Colonic mucosa (tissue), 4 donors: ENCODE results near the gene DCK. TPM values are rescaled to one million over a fixed set of nuclear protein-coding genes. Genes with fewer than 3 reads are reported as not detected.
"Not testable (repeated sequence)": the region's sequence is repeated elsewhere in the genome, so short reads cannot be mapped to it uniquely, and the experiment has no call there.

Source experiments
- DNase-seq: peaks from one replicate; pipeline ENCODE4 v3.0.0-alpha.2; 2020
- H3K27ac ChIP-seq: fragments of 200-600 bp; one replicate; pipeline ENCODE4 v1.8.0; 2021
- H3K27me3 ChIP-seq: fragments of 200-600 bp; one replicate; pipeline ENCODE4 v1.8.0; 2021
- H3K36me3 ChIP-seq: fragments of 200-600 bp; one replicate; pipeline ENCODE4 v1.8.0; 2021
- H3K4me1 ChIP-seq: fragments of 200-600 bp; one replicate; pipeline ENCODE4 v1.8.0; 2021; ENCODE audit warnings: mild to moderate bottlenecking
- H3K4me3 ChIP-seq: fragments of 200-600 bp; one replicate; pipeline ENCODE4 v1.8.0; 2021
- H3K9ac ChIP-seq, 2 donors: one replicate each; pipeline ENCODE4 v1.7.0; 2013; ENCODE audit warnings: control low read depth in 2 of 2, low read depth in 2 of 2, low read length in 2 of 2
- H3K9me3 ChIP-seq: fragments of 200-600 bp; one replicate; pipeline ENCODE4 v1.8.0; 2021
- CTCF ChIP-seq: fragments of 200-600 bp; IDR thresholded peaks from one replicate; pipeline ENCODE4 v1.8.0; 2022; ENCODE audit warnings: antibody characterized with exemption, mild to moderate bottlenecking
- intact Hi-C: fragments of 100-400 bp; cut with DNase I; formaldehyde crosslinking; loops from one replicate; pipeline ENCODE4 v1.14.1; 2022
- total RNA-seq, 2 donors: library from RNA; stranded (reverse); fragmentation: NEBNext Ultra II Directional in 1 of 2; extraction: Animal tissue kit (Norgen Biotek cat#: 25700) in 1 of 2; gene quantifications; one replicate each; pipeline ENCODE4 v1.2.1, GENCODE V29; 2021
- donor health status: healthy.
- donor health status: DM: no; HTN: no; CAD: no.
- donor health status: DM: no; HTN: no; CAD: no.

Gene DCK
- total RNA-seq, 2 donors from 2014 or later, result 15.0 to 19.1 TPM

- H3K27ac ChIP-seq, result no peak overlapping the region
- DNase-seq, result no peak
- H3K9me3 ChIP-seq, result no peaks in the 10 kb centered on the region
These were observed 57.4 kb downstream of the DCK start for GRCh38 chr4:71050809-71051208.

GRCh38 chr4:71052034-71052433 lies 58.6 kb downstream of the DCK start:
- intact Hi-C loops, result no loop called here
- Histone ChIP-seq H3K4me3 (no peak overlapping the region), H3K27me3 (no peaks in the 10 kb centered on the region), H3K27ac (no peak overlapping the region), H3K4me1 (no peaks in the 10 kb centered on the region), H3K9me3 (no peaks in the 10 kb centered on the region), H3K9ac (no peak overlapping the region), H3K36me3 (no peaks in the 10 kb centered on the region)
- no peak for TF ChIP-seq CTCF
- no peak for DNase-seq

More at GRCh38 chr4:71050809-71051208, 57.4 kb downstream of the DCK start:
- TF ChIP-seq CTCF, result no peak
- H3K27me3 ChIP-seq, result no peaks in the 10 kb centered on the region
- no peaks in the 10 kb centered on the region for H3K36me3 ChIP-seq
- no peak overlapping the region for H3K9ac ChIP-seq
- no peak overlapping the region for H3K4me3 ChIP-seq
- intact Hi-C loops, result no loop called here
- no peaks in the 10 kb centered on the region for H3K4me1 ChIP-seq

- no peak overlapping the region for H3K27ac ChIP-seq
- H3K9me3 ChIP-seq, result no peaks in the 10 kb centered on the region
- H3K9ac ChIP-seq, result no peak overlapping the region
- H3K4me3 ChIP-seq, result no peak overlapping the region
- intact Hi-C loops, result no loop called here
- H3K4me1 ChIP-seq, result no peaks in the 10 kb centered on the region
- no peaks in the 10 kb centered on the region for H3K36me3 ChIP-seq
- DNase-seq, result no peak
- no peaks in the 10 kb centered on the region for H3K27me3 ChIP-seq
- no peak for TF ChIP-seq CTCF
These were observed 59.3 kb downstream of the DCK start for GRCh38 chr4:71052716-71053115.

- H3K27me3 ChIP-seq, H3K9me3 ChIP-seq, H3K27ac ChIP-seq, DNase-seq, H3K4me3 ChIP-seq, H3K36me3 ChIP-seq, intact Hi-C loops, H3K4me1 ChIP-seq, H3K9ac ChIP-seq: not testable (repeated sequence)
These were observed 60.2 kb downstream of the DCK start for GRCh38 chr4:71053613-71054012.

- H3K4me1 ChIP-seq, H3K27ac ChIP-seq, DNase-seq, intact Hi-C loops, H3K27me3 ChIP-seq, H3K9ac ChIP-seq, H3K9me3 ChIP-seq, H3K36me3 ChIP-seq: not testable (repeated sequence)
- H3K4me3 ChIP-seq, result peak overlapping the region; percentile 13
These were observed 66.1 kb downstream of the DCK start for GRCh38 chr4:71059573-71059972.

GRCh38 chr4:71062436-71062835 lies 69.0 kb downstream of the DCK start:
- Histone ChIP-seq H3K27ac (no peak overlapping the region), H3K36me3 (no peaks in the 10 kb centered on the region), H3K4me1 (peaks cover 3% of the 10 kb centered on the region), H3K27me3 (no peaks in the 10 kb centered on the region), H3K4me3 (no peak overlapping the region), H3K9me3 (no peaks in the 10 kb centered on the region), H3K9ac (no peak overlapping the region)
- DNase-seq, result no peak
- intact Hi-C loops, result no loop called here
- TF ChIP-seq CTCF, result no peak

- no peak overlapping the region for H3K4me3 ChIP-seq
- no peaks in the 10 kb centered on the region for H3K27me3 ChIP-seq
- H3K9ac ChIP-seq, result no peak overlapping the region
- no peak for DNase-seq
- H3K9me3 ChIP-seq, result no peaks in the 10 kb centered on the region
- intact Hi-C loops, result no loop called here
- peaks cover 3% of the 10 kb centered on the region for H3K4me1 ChIP-seq
- H3K36me3 ChIP-seq, result no peaks in the 10 kb centered on the region
- TF ChIP-seq CTCF, result no peak
- no peak overlapping the region for H3K27ac ChIP-seq
These were observed 70.3 kb downstream of the DCK start for GRCh38 chr4:71063711-71064110.
